ENCODE measurements around the gene FOXP1.

- no peak for TF ChIP-seq CTCF (conservative IDR thresholded peaks at IDR 0.05; ENCODE audit: low read depth, low read length)
- TF ChIP-seq EZH2 (IDR thresholded peaks at IDR 0.05; ENCODE audit: borderline replicate concordance, low read depth, low read length, poor library complexity, severe bottlenecking) = no peak
Measured at GRCh38 chr3:71226565-71227269, 356.8 kb downstream of the FOXP1 start.
